Panc1 (cell line): Measurements from ENCODE around the gene PSMB7. TPM values are rescaled to one million over a fixed set of nuclear protein-coding genes. Genes with fewer than 3 reads are reported as not detected.

Experiments
- ATAC-seq: fragments of 200-7000 bp; cut with Tn5 transposase; 2 replicates; pipeline ENCODE4 v1.9.1; 2020; ENCODE audit warnings: mild to moderate bottlenecking, moderate library complexity
- BruUV-seq: library from RNA; stranded (reverse); fragments of 400-500 nt; replicated peaks from 2 replicates; lab custom pipeline; 2021; lab: Mats Ljungman, UMichigan
- CTCF ChIA-PET: fragments of 300-600 bp; sonication (Branson Sonifier 250); formaldehyde crosslinking; loops from one replicate; lab custom pipeline; 2022; ENCODE audit warnings: antibody characterized with exemption; lab: Charles Lee
- POLR2A ChIA-PET: fragments of 300-600 bp; sonication (Branson Sonifier 250); formaldehyde crosslinking; loops from one replicate; lab custom pipeline; 2022; ENCODE audit warnings: antibody characterized with exemption; lab: Charles Lee
- DNase-seq: peaks from one replicate; pipeline ENCODE4 v3.0.0-alpha.2; 2010; ENCODE audit warnings: low read depth, low spot score
- H3K27ac ChIP-seq: 2 replicates; pipeline ENCODE4 v1.5.1; 2011; ENCODE audit warnings: mild to moderate bottlenecking, low read length, inconsistent platforms
- H3K27me3 ChIP-seq: fragments of 200-500 bp; sonication (Bioruptor generic); 2 replicates; pipeline ENCODE4 v1.6.0; 2014; ENCODE audit warnings: low read length, inconsistent platforms; ENCODE audit not compliant: control insufficient read depth, insufficient read depth
- H3K36me3 ChIP-seq: fragments of 200-500 bp; sonication (Bioruptor generic); 2 replicates; pipeline ENCODE4 v1.5.1; 2014; ENCODE audit warnings: inconsistent platforms, mild to moderate bottlenecking, low read length, moderate library complexity; ENCODE audit not compliant: control insufficient read depth, insufficient read depth
- H3K4me1 ChIP-seq: 2 replicates; pipeline ENCODE4 v1.5.1; 2011; ENCODE audit warnings: inconsistent platforms, mild to moderate bottlenecking, low read length, moderate library complexity; ENCODE audit not compliant: control insufficient read depth, insufficient read depth
- H3K4me3 ChIP-seq, 2 experiments: 2 replicates each; pipeline ENCODE4 v1.5.1; 2011 to 2012; ENCODE audit warnings: low read depth in 2 of 2, low read length in 2 of 2, mild to moderate bottlenecking in 2 of 2, inconsistent platforms in 1 of 2, moderate library complexity in 1 of 2
- H3K9me3 ChIP-seq: fragments of 200-500 bp; sonication (Bioruptor generic); 2 replicates; pipeline ENCODE4 v1.5.1; 2014; ENCODE audit warnings: low read depth, mild to moderate bottlenecking, inconsistent platforms, low read length, moderate library complexity; ENCODE audit not compliant: control insufficient read depth, insufficient read depth
- POLR2AphosphoS5 ChIP-seq: IDR thresholded peaks from 2 replicates; pipeline ENCODE4 v1.6.1; 2012; ENCODE audit warnings: mild to moderate bottlenecking, low read depth, low read length, moderate library complexity
- SIN3A ChIP-seq: IDR thresholded peaks from 2 replicates; pipeline ENCODE4 v1.6.1; 2012; ENCODE audit warnings: low read depth, mild to moderate bottlenecking, low read length, moderate library complexity, borderline replicate concordance; ENCODE audit not compliant: insufficient read depth
- TCF7L2 ChIP-seq: IDR thresholded peaks from 2 replicates; pipeline ENCODE4 v1.6.1; 2011; ENCODE audit warnings: mild to moderate bottlenecking, low read depth, low read length, inconsistent platforms
- in situ Hi-C: cut with HindIII; loops from 2 replicates; pipeline ENCODE4 v1.10.0; 2016; ENCODE audit warnings: low sequenced_read_pairs, low pct_unique_long_range_greater_than_20kb
- intact Hi-C: fragments of 100-400 bp; cut with micrococcal nuclease; formaldehyde crosslinking; loops from one replicate; pipeline ENCODE4 v1.10.0; 2022; ENCODE audit not compliant: unreplicated experiment
- total RNA-seq: library from RNA; stranded (reverse); gene quantifications from one replicate; pipeline ENCODE4 v1.2.1, GENCODE V29; 2021; ENCODE audit not compliant: unreplicated experiment
- TF ChIP-seq, protein P1 (sequence below): fragments of 450-650 bp; IDR thresholded peaks from 2 replicates; pipeline ENCODE4 v1.5.1; 2017; ENCODE audit warnings: mild to moderate bottlenecking
- TF ChIP-seq, protein P2 (sequence below), 2 experiments: IDR thresholded peaks; 2 replicates each; pipeline ENCODE4 v1.6.1; 2011 to 2012; ENCODE audit warnings: low read depth in 2 of 2, control low read depth in 1 of 2, low read length in 1 of 2, mild to moderate bottlenecking in 1 of 2, moderate library complexity in 1 of 2; ENCODE audit not compliant: insufficient read depth in 1 of 2

Gene PSMB7
- total RNA-seq, 1 experiment from 2014 or later, result 167 TPM

- DNase-seq, result no peak
- intact Hi-C loops (no loop called here), in situ Hi-C loops (no loop called here)
- Histone ChIP-seq H3K4me1 (peaks cover 4% of the 10 kb centered on the region), H3K27me3 (no peaks in the 10 kb centered on the region), H3K36me3 (no peaks in the 10 kb centered on the region; the same call in 1 of the 2 replicates), H3K9me3 (no peaks in the 10 kb centered on the region), H3K27ac (no peak overlapping the region), H3K4me3 (no peak overlapping the region)
- POLR2A ChIA-PET, result no interaction called here
- no peak for ATAC-seq
- CTCF ChIA-PET, result no interaction called here
- no TSS peak for BruUV-seq
- TF ChIP-seq POLR2AphosphoS5 (no peak), TCF7L2 (no peak), SIN3A (no peak)
- TF ChIP-seq, protein P1, sequence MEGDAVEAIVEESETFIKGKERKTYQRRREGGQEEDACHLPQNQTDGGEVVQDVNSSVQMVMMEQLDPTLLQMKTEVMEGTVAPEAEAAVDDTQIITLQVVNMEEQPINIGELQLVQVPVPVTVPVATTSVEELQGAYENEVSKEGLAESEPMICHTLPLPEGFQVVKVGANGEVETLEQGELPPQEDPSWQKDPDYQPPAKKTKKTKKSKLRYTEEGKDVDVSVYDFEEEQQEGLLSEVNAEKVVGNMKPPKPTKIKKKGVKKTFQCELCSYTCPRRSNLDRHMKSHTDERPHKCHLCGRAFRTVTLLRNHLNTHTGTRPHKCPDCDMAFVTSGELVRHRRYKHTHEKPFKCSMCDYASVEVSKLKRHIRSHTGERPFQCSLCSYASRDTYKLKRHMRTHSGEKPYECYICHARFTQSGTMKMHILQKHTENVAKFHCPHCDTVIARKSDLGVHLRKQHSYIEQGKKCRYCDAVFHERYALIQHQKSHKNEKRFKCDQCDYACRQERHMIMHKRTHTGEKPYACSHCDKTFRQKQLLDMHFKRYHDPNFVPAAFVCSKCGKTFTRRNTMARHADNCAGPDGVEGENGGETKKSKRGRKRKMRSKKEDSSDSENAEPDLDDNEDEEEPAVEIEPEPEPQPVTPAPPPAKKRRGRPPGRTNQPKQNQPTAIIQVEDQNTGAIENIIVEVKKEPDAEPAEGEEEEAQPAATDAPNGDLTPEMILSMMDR, result no peak
- TF ChIP-seq, protein P2, sequence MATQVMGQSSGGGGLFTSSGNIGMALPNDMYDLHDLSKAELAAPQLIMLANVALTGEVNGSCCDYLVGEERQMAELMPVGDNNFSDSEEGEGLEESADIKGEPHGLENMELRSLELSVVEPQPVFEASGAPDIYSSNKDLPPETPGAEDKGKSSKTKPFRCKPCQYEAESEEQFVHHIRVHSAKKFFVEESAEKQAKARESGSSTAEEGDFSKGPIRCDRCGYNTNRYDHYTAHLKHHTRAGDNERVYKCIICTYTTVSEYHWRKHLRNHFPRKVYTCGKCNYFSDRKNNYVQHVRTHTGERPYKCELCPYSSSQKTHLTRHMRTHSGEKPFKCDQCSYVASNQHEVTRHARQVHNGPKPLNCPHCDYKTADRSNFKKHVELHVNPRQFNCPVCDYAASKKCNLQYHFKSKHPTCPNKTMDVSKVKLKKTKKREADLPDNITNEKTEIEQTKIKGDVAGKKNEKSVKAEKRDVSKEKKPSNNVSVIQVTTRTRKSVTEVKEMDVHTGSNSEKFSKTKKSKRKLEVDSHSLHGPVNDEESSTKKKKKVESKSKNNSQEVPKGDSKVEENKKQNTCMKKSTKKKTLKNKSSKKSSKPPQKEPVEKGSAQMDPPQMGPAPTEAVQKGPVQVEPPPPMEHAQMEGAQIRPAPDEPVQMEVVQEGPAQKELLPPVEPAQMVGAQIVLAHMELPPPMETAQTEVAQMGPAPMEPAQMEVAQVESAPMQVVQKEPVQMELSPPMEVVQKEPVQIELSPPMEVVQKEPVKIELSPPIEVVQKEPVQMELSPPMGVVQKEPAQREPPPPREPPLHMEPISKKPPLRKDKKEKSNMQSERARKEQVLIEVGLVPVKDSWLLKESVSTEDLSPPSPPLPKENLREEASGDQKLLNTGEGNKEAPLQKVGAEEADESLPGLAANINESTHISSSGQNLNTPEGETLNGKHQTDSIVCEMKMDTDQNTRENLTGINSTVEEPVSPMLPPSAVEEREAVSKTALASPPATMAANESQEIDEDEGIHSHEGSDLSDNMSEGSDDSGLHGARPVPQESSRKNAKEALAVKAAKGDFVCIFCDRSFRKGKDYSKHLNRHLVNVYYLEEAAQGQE (IDR thresholded peaks at IDR 0.05; ENCODE audit: insufficient read depth in 1 of 2, low read depth in 2 of 2, low read length in 1 of 2), result no peak
Measured at GRCh38 chr9:124364141-124364540, 51.1 kb downstream of the PSMB7 start.

DNA sequence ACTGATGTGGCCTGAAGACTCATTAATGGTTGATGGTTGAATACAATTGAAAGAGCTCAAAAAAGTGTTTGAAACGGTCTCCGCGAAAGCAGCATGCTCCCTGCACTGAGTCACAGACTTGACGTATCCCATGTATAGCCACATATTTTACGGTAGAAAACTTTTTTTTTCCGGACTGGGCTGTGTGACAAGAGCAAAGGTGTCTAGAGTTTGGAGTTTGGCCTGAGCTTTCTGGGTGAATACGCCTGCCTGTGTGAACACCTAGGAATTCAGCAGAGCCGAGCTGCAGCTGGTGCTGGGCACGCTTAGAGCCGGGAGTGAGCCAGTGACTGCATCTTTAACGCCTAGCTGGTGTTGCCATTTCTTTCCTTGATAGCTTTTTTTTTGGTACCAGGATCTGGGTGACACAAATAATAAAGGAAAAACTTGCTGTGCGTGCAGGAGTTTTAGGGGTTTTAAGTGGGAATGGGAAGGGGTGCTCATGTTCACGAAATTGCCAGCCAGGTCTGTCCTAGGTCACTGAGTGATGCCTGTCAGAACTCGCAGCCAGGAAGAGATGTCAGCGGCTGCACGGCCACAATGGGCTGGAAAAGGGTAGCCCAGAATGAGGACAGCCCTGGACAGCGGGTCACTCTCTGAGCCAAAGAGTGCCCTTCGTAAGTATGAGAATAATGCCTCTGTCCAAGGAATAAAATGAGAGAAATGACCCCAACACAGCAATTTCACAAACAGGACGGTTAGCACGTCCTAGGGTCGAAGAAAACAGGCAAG, 51.7 kb downstream of the PSMB7 start:
- DNase-seq, result no peak
- Histone ChIP-seq H3K27ac (no peak overlapping the region), H3K4me3 (no peak overlapping the region), H3K27me3 (no peaks in the 10 kb centered on the region), H3K4me1 (no peaks in the 10 kb centered on the region), H3K36me3 (no peaks in the 10 kb centered on the region; the same call in 1 of the 2 replicates), H3K9me3 (no peaks in the 10 kb centered on the region)
- POLR2A ChIA-PET, result no interaction called here
- TF ChIP-seq, protein P1, result no peak
- no peak for TF ChIP-seq POLR2AphosphoS5
- TF ChIP-seq TCF7L2, result no peak
- TF ChIP-seq SIN3A, result no peak
- TF ChIP-seq, protein P2 (IDR thresholded peaks at IDR 0.05; ENCODE audit: insufficient read depth in 1 of 2, low read depth in 2 of 2, low read length in 1 of 2), result no peak
- CTCF ChIA-PET, result interaction anchor here (0.6 kb wide), 1 partner anchor 58 kb away, joined by 6 read pairs; no protein-coding TSS in a partner anchor
- ATAC-seq, result no peak
- intact Hi-C loops (no loop called here), in situ Hi-C loops (no loop called here)
- BruUV-seq, result no TSS peak
